Endothelial cell of umbilical vein (primary cell): ENCODE data around the gene SECISBP2. TPM values are rescaled to one million over a fixed set of nuclear protein-coding genes. Genes with fewer than 3 reads are reported as not detected.

Experiments used
- Bru-seq: library from RNA; stranded (reverse); fragments of 400-500 nt; gene quantifications from one replicate; lab custom pipeline; 2021; lab: Mats Ljungman, UMichigan
- BruChase-seq, 2 experiments: library from RNA; stranded (reverse); fragments of 400-500 nt; gene quantifications; one replicate each; lab custom pipeline; 2021; lab: Mats Ljungman, UMichigan
- BruUV-seq: library from RNA; stranded (reverse); fragments of 400-500 nt; replicated peaks from 2 replicates; lab custom pipeline; 2021; lab: Mats Ljungman, UMichigan
- CTCF ChIA-PET: fragments of 300-600, 350-600 bp; sonication (Branson Sonifier 250); formaldehyde crosslinking; loops from one replicate; lab custom pipeline; 2021; ENCODE audit warnings: antibody characterized with exemption, inconsistent platforms; lab: Charles Lee
- POLR2A ChIA-PET: fragments of 300-600, 350-600 bp; sonication (Branson Sonifier 250); formaldehyde crosslinking; loops from one replicate; lab custom pipeline; 2021; ENCODE audit warnings: antibody characterized with exemption, inconsistent platforms; lab: Charles Lee
- DNase-seq: peaks from one replicate; pipeline ENCODE4 v3.0.0-alpha.2; 2011; ENCODE audit warnings: low read depth, low spot score
- FAIRE-seq: peaks from 2 replicates; lab custom pipeline; 2011; peaks lifted over from hg19 to GRCh38; lab: Jason Lieb, UNC
- H2AFZ ChIP-seq: 2 replicates; pipeline ENCODE4 v1.6.0; 2012; ENCODE audit warnings: low read depth, low read length, control low read depth, inconsistent platforms
- H3K27ac ChIP-seq: 2 replicates; pipeline ENCODE4 v1.5.1; 2011; ENCODE audit warnings: low read depth, mild to moderate bottlenecking, control low read depth, low read length, moderate library complexity; ENCODE audit not compliant: insufficient read depth
- H3K27me3 ChIP-seq, 2 experiments: 2 replicates each; pipeline versions ENCODE4 v1.6.0 to v1.6.1; 2011; ENCODE audit warnings: low read length in 2 of 2, mixed read lengths in 1 of 2; ENCODE audit not compliant: control insufficient read depth in 2 of 2, insufficient read depth in 2 of 2
- H3K36me3 ChIP-seq, 2 experiments: 2 replicates in 1 of 2; 3 replicates in 1 of 2; pipeline ENCODE4 v1.5.1; 2011; ENCODE audit warnings: low read length in 2 of 2, mild to moderate bottlenecking in 1 of 2, moderate library complexity in 1 of 2; ENCODE audit not compliant: control insufficient read depth in 2 of 2, insufficient read depth in 2 of 2; ENCODE audit errors: extremely low read depth in 1 of 2
- H3K4me1 ChIP-seq: 3 replicates; pipeline ENCODE4 v1.5.1; 2011; ENCODE audit warnings: mild to moderate bottlenecking, low read length; ENCODE audit not compliant: control insufficient read depth, insufficient read depth; ENCODE audit errors: extremely low read depth
- H3K4me2 ChIP-seq: 2 replicates; pipeline ENCODE4 v1.6.1; 2011; ENCODE audit warnings: low read length, control low read depth, mixed read lengths; ENCODE audit not compliant: insufficient read depth
- H3K4me3 ChIP-seq, 3 experiments: fragments of 200-600 bp in 1 of 3; sonication (generic), shearing (Covaris generic) in 1 of 3; replicated peaks in 1 of 3; 2 replicates each; pipeline ENCODE4 v1.5.1; 2011 to 2016; ENCODE audit warnings: control low read depth in 3 of 3, low read length in 3 of 3, mild to moderate bottlenecking in 2 of 3, inconsistent platforms in 1 of 3, low read depth in 1 of 3, moderate library complexity in 1 of 3; ENCODE audit not compliant: insufficient read depth in 1 of 3
- H3K79me2 ChIP-seq: 2 replicates; pipeline ENCODE4 v1.6.0; 2012; ENCODE audit warnings: low read length, inconsistent platforms; ENCODE audit not compliant: control insufficient read depth, insufficient read depth
- H3K9ac ChIP-seq: replicated peaks from 2 replicates; pipeline ENCODE3; 2011; ENCODE audit warnings: low read length, control low read depth; ENCODE audit not compliant: insufficient read depth; ENCODE audit errors: extremely low read depth
- H3K9me1 ChIP-seq: replicated peaks from 3 replicates; pipeline ENCODE4 v1.6.0; 2011; ENCODE audit warnings: mild to moderate bottlenecking, low read length; ENCODE audit not compliant: control insufficient read depth, insufficient read depth; ENCODE audit errors: extremely low read depth
- H3K9me3 ChIP-seq: replicated peaks from 2 replicates; pipeline ENCODE4 v1.5.1; 2012; ENCODE audit warnings: low read length, inconsistent platforms; ENCODE audit not compliant: control insufficient read depth, insufficient read depth
- H4K20me1 ChIP-seq: replicated peaks from 2 replicates; pipeline ENCODE3; 2011; ENCODE audit warnings: mild to moderate bottlenecking, low read length; ENCODE audit not compliant: control insufficient read depth, insufficient read depth; ENCODE audit errors: extremely low read depth
- CTCF ChIP-seq, 2 donors: IDR thresholded peaks; 1 replicate in 1 of 2; 2 replicates in 1 of 2; pipeline ENCODE4 v1.5.1; 2011; ENCODE audit warnings: low read length in 2 of 2, mild to moderate bottlenecking in 2 of 2, moderate library complexity in 2 of 2, control low read depth in 1 of 2, inconsistent platforms in 1 of 2, low read depth in 1 of 2; ENCODE audit not compliant: insufficient read depth in 1 of 2; ENCODE audit errors: extremely low read depth in 1 of 2
- EZH2 ChIP-seq: IDR thresholded peaks from 2 replicates; pipeline ENCODE4 v1.6.1; 2012; ENCODE audit warnings: borderline replicate concordance, low read depth, mild to moderate bottlenecking, moderate library complexity, low read length, inconsistent platforms; ENCODE audit not compliant: severe bottlenecking
- FOS ChIP-seq: IDR thresholded peaks from 2 replicates; pipeline ENCODE4 v1.6.1; 2011; ENCODE audit warnings: mild to moderate bottlenecking, low read length, moderate library complexity, borderline replicate concordance; ENCODE audit not compliant: insufficient read depth
- GATA2 ChIP-seq: IDR thresholded peaks from 2 replicates; pipeline ENCODE4 v1.7.0; 2011; ENCODE audit warnings: low read depth, mild to moderate bottlenecking, moderate library complexity, mixed read lengths, low read length; ENCODE audit not compliant: insufficient read length, insufficient read depth
- JUN ChIP-seq: IDR thresholded peaks from 2 replicates; pipeline ENCODE4 v1.6.1; 2011; ENCODE audit warnings: borderline replicate concordance, low read depth; ENCODE audit not compliant: insufficient read length, insufficient read depth
- MAX ChIP-seq: IDR thresholded peaks from 2 replicates; pipeline ENCODE4 v1.6.1; 2011; ENCODE audit not compliant: insufficient read depth, insufficient read length
- MYC ChIP-seq: IDR thresholded peaks from one replicate; pipeline ENCODE4 v1.6.1; 2011; ENCODE audit warnings: mild to moderate bottlenecking, low read depth, low read length
- POLR2A ChIP-seq: IDR thresholded peaks from 2 replicates; pipeline ENCODE4 v1.6.1; 2012; ENCODE audit warnings: low read depth, mild to moderate bottlenecking, control low read depth, low read length
- POLR2AphosphoS5 ChIP-seq: IDR thresholded peaks from 2 replicates; pipeline ENCODE4 v1.6.1; 2012; ENCODE audit warnings: low read depth, mild to moderate bottlenecking, control low read depth, low read length, moderate library complexity; ENCODE audit not compliant: insufficient read depth
- dilution Hi-C: fragments of 300-500 bp; cut with MboI; formaldehyde crosslinking; loops from one replicate; pipeline ENCODE4 v1.15.0; 2019; ENCODE audit warnings: low sequenced_read_pairs; ENCODE audit not compliant: extremely low pct_ligation_motif_present
- intact Hi-C: fragments of 100-400 bp; cut with micrococcal nuclease; formaldehyde crosslinking; loops from one replicate; pipeline ENCODE4 v1.10.0; 2022
- long read RNA-seq: library from polyadenylated mRNA; stranded (forward); transcript quantifications from one replicate; pipeline ENCODE4 v2.0.0, GENCODE V29; 2021
- polyA minus RNA-seq, 3 experiments: library from RNA; depleted of rRNA, polyadenylated mRNA; stranded (reverse); fragments of >200 nt; gene quantifications; 1 replicate in 1 of 3; 2 replicates in 2 of 3; pipeline ENCODE4 v1.2.3, GENCODE V29; 2011
- polyA plus RNA-seq, 4 experiments: library from polyadenylated mRNA; depleted of rRNA in 3 of 4; stranded (reverse) in 3 of 4; unstranded in 1 of 4; fragments of >200 nt; gene quantifications; 2 replicates each; pipeline versions ENCODE4 v1.2.1 to v1.2.3, GENCODE V29; 2011 to 2012; ENCODE audit warnings: missing spikeins in 1 of 4
- total RNA-seq: library from RNA; stranded (reverse); gene quantifications from 2 replicates; pipeline ENCODE4 v1.2.3, GENCODE V29; 2021

SECISBP2 gene
- total RNA-seq (34.1 and 36.3 TPM in 2 replicates), polyA plus RNA-seq (18.0 and 22.7 TPM in 2 replicates), polyA minus RNA-seq (37.7 and 39.6 TPM in 2 replicates), Bru-seq, nascent RNA (percentile 90 among the genes with signal in this experiment), BruChase-seq, experiment 1, labeled RNA remaining after a 6-hour chase (percentile 85 among the genes with signal in this experiment), BruChase-seq, experiment 2, labeled RNA remaining after a 2-hour chase (percentile 93 among the genes with signal in this experiment)
- polyA plus RNA-seq (2011; cell fraction: cytosol; rRNA removed) = 23.6 TPM in 2 replicates
- 94.9 and 107 TPM in 2 replicates for polyA plus RNA-seq (2011; cell fraction: nucleus; rRNA removed)
- polyA plus RNA-seq (2012) = 19.6 and 21.6 TPM in 2 replicates
- polyA minus RNA-seq (2011; cell fraction: cytosol; rRNA and poly(A)+ RNA removed) = 17.7 TPM
- polyA minus RNA-seq (2011; cell fraction: nucleus; rRNA and poly(A)+ RNA removed) = 62.4 and 97.5 TPM in 2 replicates
- long read RNA-seq, transcript SECISBP2-202 (17 exons, 3,462 nt) = major isoform, 6 of 49 reads
- long read RNA-seq, partial matches to known transcripts = 12 of 49 reads
- long read RNA-seq, other reads (novel, unspliced or antisense) = 30 of 49 reads

GRCh38 chr9:89318123-89319014 lies at the start of gene SECISBP2:
SECISBP2 (plus strand) TSS chr9:89318500; CDS start chr9:89318577, 77 bp downstream.
- peak within 1 kb of the TSS; percentile 58 to 94 (median 84) for H3K4me3 ChIP-seq
- intact Hi-C loops (loop anchor here (1.0 to 10.0 kb wide), 6 partner anchors 8 to 542 kb away; partner anchors contain the start of gene SEMA4D), dilution Hi-C loops (no loop called here)
- no TSS peak for BruUV-seq
- no peaks in the 10 kb centered on the region for H3K9me1 ChIP-seq
- peak within 1 kb of the TSS; percentile 96 for H3K4me2 ChIP-seq
- ChIA-PET POLR2A (interaction anchor here (0.6 to 1.0 kb wide), 3 partner anchors 8 to 233 kb away, joined by 3 to 4 read pairs (median 3); no protein-coding TSS in a partner anchor), CTCF (interaction anchor here (0.5 to 1.0 kb wide), 13 partner anchors 9 to 234 kb away, joined by 3 to 39 read pairs (median 4); no protein-coding TSS in a partner anchor)
- H3K79me2 ChIP-seq = peaks cover 67% of the 10 kb centered on the region
- peak; percentile 98 for DNase-seq
- no peaks in the 10 kb centered on the region for H3K9me3 ChIP-seq
- H3K27ac ChIP-seq = peak within 1 kb of the TSS; percentile 100
- peak within 1 kb of the TSS; percentile 48 for H2AFZ ChIP-seq
- H3K9ac ChIP-seq = peak within 1 kb of the TSS; percentile 99
- H4K20me1 ChIP-seq = no peaks in the 10 kb centered on the region
- H3K27me3 ChIP-seq = no peaks in the 10 kb centered on the region
- TF ChIP-seq POLR2A = peak; percentile 97
- TF ChIP-seq FOS = peak; percentile 22
- TF ChIP-seq MYC = peak; percentile 96
- TF ChIP-seq EZH2 = no peak
- peak; percentile 68 to 78 for TF ChIP-seq CTCF (IDR thresholded peaks at IDR 0.05; ENCODE audit: extremely low read depth in 1 of 2, insufficient read depth in 1 of 2, low read depth in 1 of 2, low read length in 2 of 2)
- peak; percentile 99 for TF ChIP-seq POLR2AphosphoS5
- TF ChIP-seq GATA2 = no peak
- no peak for TF ChIP-seq JUN
- peak; percentile 91 for TF ChIP-seq MAX
- H3K4me1 ChIP-seq = peaks cover 36% of the 10 kb centered on the region
- peaks cover 2 to 21% of the 10 kb centered on the region in 2 experiments for H3K36me3 ChIP-seq
- FAIRE-seq = peak; percentile 90
